ENCODE results near the gene DNASE2B. TPM values are rescaled to one million over a fixed set of nuclear protein-coding genes. Genes with fewer than 3 reads are reported as not detected.

DNASE2B gene
- total RNA-seq, 1 donor from 2014 or later: 0.26 TPM

DNA sequence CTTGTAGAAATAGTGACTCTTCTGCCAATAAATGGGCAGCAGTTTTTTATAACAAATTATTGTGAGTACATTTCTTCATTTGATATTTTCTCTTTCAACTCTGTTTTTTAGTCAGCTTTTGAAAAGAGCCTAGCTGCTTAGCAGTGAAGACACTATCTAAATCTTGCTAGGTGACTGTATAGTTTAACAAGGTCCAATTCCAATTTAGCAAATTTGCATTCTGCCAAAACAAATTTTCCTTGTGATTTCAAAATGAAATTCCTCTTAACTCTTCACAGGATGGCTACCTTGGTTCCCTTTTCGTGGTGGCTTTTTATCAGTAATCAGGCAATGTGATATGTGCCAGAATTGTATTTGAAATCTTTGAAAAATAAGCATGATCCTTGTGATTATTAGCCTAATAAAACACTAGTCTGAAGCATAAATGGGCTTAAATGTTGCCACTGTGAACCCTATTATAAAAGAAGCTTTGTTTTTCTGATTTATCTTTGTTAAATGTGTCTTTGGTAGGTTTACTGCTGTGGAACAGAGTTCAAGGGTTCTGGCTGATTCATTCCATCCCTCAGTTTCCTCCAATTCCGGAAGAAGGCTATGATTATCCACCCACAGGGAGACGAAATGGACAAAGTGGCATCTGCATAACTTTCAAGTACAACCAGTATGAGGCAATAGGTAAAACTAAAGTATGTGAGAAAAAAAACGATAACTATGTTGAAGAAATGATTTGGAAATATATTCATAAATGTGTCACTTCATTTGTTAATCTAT lies 12.2 kb downstream of the DNASE2B start:
- TF ChIP-seq, protein P1, sequence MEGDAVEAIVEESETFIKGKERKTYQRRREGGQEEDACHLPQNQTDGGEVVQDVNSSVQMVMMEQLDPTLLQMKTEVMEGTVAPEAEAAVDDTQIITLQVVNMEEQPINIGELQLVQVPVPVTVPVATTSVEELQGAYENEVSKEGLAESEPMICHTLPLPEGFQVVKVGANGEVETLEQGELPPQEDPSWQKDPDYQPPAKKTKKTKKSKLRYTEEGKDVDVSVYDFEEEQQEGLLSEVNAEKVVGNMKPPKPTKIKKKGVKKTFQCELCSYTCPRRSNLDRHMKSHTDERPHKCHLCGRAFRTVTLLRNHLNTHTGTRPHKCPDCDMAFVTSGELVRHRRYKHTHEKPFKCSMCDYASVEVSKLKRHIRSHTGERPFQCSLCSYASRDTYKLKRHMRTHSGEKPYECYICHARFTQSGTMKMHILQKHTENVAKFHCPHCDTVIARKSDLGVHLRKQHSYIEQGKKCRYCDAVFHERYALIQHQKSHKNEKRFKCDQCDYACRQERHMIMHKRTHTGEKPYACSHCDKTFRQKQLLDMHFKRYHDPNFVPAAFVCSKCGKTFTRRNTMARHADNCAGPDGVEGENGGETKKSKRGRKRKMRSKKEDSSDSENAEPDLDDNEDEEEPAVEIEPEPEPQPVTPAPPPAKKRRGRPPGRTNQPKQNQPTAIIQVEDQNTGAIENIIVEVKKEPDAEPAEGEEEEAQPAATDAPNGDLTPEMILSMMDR (IDR thresholded peaks at IDR 0.05; ENCODE audit: unreplicated experiment): no peak
- Mint-ChIP-seq H3K27me3 (no peaks in the 10 kb centered on the region), H3K27ac (no peak overlapping the region), H3K9me3 (ENCODE audit: low read depth) (no peaks in the 10 kb centered on the region), H3K4me1 (ENCODE audit: low read depth) (peaks cover 26% of the 10 kb centered on the region), H3K4me3 (ENCODE audit: low read depth) (no peak overlapping the region), H3K36me3 (ENCODE audit: insufficient read depth) (no peaks in the 10 kb centered on the region)
- no peak for DNase-seq (ENCODE audit: low spot score, unreplicated experiment)

DNA sequence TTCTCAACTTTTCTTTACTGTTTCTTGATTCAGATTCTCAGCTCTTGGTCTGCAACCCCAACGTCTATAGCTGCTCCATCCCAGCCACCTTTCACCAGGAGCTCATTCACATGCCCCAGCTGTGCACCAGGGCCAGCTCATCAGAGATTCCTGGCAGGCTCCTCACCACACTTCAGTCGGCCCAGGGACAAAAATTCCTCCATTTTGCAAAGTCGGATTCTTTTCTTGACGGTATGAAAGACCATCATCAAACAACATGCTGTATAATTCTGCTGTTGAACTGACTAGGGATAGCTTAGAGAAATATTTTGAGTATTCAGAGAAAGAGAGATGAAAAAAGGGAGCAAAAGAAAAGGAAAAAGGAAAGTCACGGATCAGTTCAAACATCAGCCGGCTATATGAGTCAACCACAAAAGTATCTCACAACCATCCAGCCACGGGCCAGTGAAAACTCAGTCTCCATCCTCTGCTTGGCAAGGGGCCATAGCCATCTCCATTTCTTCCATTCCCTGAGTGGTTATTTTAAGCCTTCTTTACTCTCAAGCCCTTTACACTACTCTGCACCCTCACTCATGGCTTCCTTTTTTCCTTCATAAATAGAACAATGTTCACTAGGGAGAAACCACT lies 14.1 kb downstream of the DNASE2B start:
- TF ChIP-seq, protein P1 (IDR thresholded peaks at IDR 0.05; ENCODE audit: unreplicated experiment): no peak
- Mint-ChIP-seq H3K4me1 (ENCODE audit: low read depth) (peaks cover 20% of the 10 kb centered on the region), H3K27me3 (no peaks in the 10 kb centered on the region), H3K4me3 (ENCODE audit: low read depth) (no peak overlapping the region), H3K36me3 (ENCODE audit: insufficient read depth) (no peaks in the 10 kb centered on the region), H3K9me3 (ENCODE audit: low read depth) (peaks cover 6% of the 10 kb centered on the region), H3K27ac (no peak overlapping the region)
- no peak for DNase-seq (ENCODE audit: low spot score, unreplicated experiment)

DNA sequence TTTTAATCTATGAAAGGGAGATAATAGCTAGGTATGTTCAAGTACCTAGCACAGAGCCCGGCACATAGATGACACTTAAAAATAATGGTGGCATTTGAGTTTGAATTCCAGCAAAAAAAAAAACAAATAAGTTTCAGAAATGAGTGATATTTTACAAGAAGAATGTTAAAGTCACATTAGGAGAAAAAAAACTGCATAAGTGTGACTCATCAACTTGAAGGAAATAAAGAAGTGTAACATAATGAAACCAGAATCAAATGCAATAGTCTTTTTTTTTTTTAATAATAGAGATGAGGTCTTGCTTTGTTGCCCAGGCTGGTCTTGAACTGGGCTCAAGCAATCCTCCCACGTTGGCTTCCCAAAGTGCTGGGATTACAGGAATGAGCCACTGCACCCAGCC lies 17.1 kb downstream of the DNASE2B start:
- H3K9me3 Mint-ChIP-seq (ENCODE audit: low read depth): peaks cover 6% of the 10 kb centered on the region
- no peaks in the 10 kb centered on the region for H3K27me3 Mint-ChIP-seq
- no peak for DNase-seq (ENCODE audit: low spot score, unreplicated experiment)
- peaks cover 1% of the 10 kb centered on the region for H3K4me1 Mint-ChIP-seq (ENCODE audit: low read depth)
- no peaks in the 10 kb centered on the region for H3K36me3 Mint-ChIP-seq (ENCODE audit: insufficient read depth)
- TF ChIP-seq, protein P1 (IDR thresholded peaks at IDR 0.05; ENCODE audit: unreplicated experiment): no peak
- H3K27ac Mint-ChIP-seq: no peak overlapping the region
- no peak overlapping the region for H3K4me3 Mint-ChIP-seq (ENCODE audit: low read depth)

DNA sequence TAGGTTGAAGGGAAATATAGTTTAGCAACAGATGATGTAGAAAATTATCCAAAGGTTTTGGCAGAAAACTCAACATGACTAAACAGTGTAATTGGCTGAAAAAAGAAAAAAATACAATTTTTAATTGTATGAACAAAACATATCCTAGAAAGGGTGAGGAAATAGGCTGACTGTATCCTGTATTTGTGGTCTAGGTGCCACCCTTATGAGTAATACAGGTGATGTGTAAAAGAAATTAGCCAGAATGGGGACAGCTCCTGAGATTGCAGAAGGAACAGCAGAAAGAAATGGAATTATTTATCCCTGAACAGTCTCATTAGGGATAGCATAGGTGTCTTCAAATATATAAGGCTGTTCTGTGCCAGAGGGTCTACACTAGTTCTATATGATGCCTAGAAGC lies 24.6 kb downstream of the DNASE2B start:
- no peak overlapping the region for H3K4me3 Mint-ChIP-seq (ENCODE audit: low read depth)
- no peak for DNase-seq (ENCODE audit: low spot score, unreplicated experiment)
- TF ChIP-seq, protein P1 (IDR thresholded peaks at IDR 0.05; ENCODE audit: unreplicated experiment): no peak
- no peaks in the 10 kb centered on the region for H3K36me3 Mint-ChIP-seq (ENCODE audit: insufficient read depth)
- H3K27ac Mint-ChIP-seq: no peak overlapping the region
- H3K27me3 Mint-ChIP-seq: no peaks in the 10 kb centered on the region
- peaks cover 6% of the 10 kb centered on the region for H3K9me3 Mint-ChIP-seq (ENCODE audit: low read depth)
- H3K4me1 Mint-ChIP-seq (ENCODE audit: low read depth): peaks cover 6% of the 10 kb centered on the region

DNA sequence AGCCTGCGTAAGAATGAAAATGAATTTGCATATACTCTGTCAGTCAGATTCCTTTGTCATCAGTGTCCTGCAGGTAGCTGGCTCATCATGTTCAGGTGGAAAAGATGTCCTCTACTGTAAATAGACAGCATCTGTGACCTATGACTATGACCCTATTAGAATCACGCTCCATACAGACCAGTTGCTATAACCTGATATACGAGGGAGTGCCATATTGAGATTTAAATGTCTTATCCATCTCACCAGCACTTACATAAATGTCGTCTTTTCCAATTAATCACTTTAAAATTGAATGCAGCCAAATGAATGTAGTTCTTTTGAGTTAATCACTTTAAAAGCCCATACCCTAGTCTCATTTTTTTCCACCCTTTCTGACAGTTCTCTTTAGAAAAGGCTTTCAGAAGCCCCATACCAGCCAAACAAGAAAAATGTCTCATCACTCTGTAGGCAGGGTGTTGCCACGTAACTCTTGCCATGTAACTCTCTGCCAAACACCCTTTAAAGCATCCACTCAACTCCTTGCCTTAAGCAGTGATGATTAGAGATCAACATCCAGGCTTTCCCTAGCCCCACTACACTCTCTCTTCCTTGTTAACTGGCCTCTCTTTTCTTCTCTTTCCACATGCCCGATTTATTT lies 26.3 kb downstream of the DNASE2B start:
- no peak overlapping the region for H3K4me3 Mint-ChIP-seq (ENCODE audit: low read depth)
- no peak overlapping the region for H3K27ac Mint-ChIP-seq
- peaks cover 9% of the 10 kb centered on the region for H3K4me1 Mint-ChIP-seq (ENCODE audit: low read depth)
- peaks cover 16% of the 10 kb centered on the region for H3K9me3 Mint-ChIP-seq (ENCODE audit: low read depth)
- no peak for DNase-seq (ENCODE audit: low spot score, unreplicated experiment)
- no peaks in the 10 kb centered on the region for H3K27me3 Mint-ChIP-seq
- TF ChIP-seq, protein P1 (IDR thresholded peaks at IDR 0.05; ENCODE audit: unreplicated experiment): no peak
- peaks cover 5% of the 10 kb centered on the region for H3K36me3 Mint-ChIP-seq (ENCODE audit: insufficient read depth)

Data from progenitor cell of endocrine pancreas (in vitro differentiated cells).